Bone marrow (tissue), 2 donors: ENCODE measurements around the gene DNHD1.

Experiments
- DNase-seq, 2 donors: peaks; one replicate each; lab custom pipeline; 2025; lab: John Stamatoyannopoulos, UW

The DNHD1 gene

DNA sequence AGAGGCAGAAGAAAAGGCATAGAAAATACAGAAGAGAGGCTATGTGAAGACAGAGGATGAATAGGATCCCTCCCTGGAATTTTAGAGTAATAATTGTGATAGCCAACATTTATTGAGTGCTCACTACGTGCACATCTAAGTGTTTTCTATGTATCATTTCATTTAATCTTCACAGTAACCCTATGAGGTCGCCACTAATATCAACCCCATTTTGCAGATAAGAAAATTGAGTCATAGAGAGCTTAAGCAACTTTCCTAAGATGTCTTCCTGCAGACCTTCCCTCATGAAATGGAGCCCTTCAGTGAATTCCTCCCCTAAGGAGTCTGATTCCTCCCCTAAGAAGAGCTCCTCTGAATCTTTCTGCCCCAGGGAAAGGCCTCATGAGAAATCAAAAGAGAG is 68.2 kb downstream of the DNHD1 start:
- DNase-seq, result no peak

DNA sequence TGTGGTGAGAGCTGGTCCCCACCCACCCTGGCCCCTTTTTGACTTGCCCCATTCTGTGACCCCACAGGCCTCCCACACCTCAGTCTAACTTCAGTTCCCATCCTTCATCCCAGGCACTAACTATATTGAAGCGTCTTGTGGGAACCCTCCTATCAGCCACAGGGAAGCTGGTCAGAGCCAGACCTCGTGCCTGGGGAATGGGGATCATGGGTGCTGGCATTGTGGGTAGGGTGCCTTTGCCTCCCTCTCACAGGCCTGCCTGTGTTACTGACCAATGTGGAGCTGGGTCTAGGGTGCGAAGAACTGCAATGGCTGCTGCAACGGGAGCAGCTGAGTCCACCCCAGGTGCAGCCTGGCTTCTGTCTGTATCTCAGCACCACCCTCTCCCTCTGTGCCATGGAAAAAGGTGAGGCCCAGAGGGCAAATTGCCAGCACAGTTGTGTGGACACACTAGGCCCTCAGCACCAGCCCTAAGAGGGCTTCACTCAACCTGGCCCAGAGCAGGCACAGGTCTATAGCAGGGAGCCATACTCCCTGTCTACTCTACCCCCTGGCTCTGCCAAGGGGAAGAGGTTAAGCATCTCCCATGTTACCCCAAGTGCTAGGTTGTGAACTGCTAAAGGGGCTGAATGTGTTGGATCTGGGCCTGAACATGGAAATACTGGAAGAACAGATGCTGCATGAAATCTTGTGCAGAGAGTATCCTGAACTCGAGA is 69.1 kb downstream of the DNHD1 start:
- no peak for DNase-seq

DNA sequence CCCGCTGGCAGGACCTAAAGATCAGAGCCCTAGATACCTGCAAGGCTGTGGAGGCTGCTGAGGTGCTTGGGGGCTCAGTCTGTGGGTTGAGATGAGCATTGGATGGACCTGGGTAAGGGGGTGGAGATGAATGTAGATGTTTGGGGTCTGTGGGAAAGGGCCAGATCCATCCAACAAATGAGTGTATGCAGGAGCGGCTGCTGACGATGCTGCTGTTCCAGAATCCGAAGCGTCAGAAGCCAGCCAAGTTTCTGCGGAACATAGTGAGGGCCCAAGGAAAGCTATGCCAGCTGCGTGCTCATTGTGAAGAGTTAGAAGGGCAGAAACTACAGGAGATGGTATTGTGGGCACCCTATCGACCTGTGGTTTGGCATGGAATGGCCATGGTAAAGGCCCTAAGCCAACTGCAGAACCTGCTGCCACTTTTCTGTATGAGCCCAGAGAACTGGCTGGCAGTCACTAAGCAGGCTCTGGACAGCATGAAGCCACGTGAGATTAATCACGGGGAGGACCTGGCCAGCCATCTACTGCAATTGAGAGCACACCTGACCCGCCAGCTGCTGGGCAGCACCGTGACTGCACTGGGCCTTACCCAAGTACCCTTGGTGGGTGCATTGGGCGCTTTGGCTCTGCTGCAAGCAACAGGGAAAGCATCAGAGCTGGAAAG is 69.8 kb downstream of the DNHD1 start:
- no peak for DNase-seq

DNA sequence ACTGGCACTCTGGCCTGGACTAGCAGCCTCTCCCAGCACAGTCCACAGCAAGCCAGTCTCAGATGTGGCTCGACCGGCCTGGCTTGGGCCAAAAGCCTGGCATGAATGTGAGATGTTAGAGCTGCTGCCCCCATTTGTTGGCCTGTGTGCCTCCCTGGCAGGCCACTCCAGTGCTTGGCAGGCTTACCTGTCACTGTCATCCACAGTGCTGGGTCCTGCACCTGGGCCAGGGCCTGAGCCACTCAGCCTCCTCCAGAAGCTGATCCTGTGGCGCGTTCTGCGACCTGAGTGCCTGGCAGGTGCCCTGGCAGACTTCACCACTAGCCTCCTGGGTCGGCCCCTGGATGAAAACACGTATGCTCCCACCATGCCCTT is 70.3 kb downstream of the DNHD1 start:
- DNase-seq, result no peak

DNA sequence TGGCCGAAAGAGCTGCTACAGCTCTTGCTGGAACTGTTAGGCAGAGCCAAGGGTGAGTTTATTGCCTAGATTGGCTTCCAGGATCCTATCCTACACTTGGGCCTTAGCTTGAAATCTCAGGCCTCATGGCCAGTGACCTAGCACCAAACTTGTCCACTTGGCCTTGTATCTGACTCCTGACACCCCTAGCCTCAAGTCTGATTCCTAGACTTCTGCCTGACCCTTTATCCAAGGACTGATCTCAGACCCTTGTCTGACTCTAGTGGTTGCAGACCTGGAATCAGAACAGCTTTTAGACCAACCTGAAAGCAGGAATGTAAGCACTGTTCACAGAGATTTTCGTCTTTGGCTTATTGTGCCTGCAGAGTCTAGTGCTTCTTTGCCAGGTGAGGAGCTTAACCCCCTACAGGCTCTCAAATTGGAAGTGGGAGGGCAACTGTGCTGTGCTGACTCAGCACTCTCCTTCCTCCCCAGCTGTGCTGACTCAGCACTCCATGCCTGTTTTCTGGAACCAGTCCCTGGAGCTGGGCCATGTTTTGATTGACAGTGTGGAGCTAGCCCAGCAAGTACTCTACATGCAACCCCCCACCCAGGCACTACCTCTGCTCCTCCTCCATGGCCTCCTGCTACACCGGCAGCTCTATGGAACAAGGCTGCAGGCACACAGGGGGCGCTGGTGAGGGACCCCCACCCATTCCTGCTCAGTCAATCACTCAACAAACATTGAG is 71.3 kb downstream of the DNHD1 start:
- DNase-seq, result no peak

DNA sequence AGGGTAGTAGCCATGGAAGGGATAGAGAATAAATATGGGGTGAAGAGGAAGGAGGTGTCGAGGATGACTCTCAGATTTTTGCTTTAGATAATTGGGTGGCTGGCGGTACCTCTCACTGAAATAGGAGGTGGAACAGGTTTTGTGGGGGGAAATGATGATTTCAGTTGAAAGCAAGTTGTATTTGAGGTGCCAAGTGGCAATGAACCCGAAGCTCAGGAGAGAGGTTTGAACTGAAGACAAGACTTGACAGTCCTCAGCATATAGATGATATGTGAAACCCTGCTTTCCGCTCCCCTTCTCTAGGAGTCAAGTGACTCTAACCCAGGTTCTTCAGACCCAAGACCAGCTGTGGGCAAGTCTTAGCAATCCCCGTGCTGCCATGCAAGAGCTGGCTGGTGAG is 72.6 kb downstream of the DNHD1 start:
- no peak for DNase-seq

DNA sequence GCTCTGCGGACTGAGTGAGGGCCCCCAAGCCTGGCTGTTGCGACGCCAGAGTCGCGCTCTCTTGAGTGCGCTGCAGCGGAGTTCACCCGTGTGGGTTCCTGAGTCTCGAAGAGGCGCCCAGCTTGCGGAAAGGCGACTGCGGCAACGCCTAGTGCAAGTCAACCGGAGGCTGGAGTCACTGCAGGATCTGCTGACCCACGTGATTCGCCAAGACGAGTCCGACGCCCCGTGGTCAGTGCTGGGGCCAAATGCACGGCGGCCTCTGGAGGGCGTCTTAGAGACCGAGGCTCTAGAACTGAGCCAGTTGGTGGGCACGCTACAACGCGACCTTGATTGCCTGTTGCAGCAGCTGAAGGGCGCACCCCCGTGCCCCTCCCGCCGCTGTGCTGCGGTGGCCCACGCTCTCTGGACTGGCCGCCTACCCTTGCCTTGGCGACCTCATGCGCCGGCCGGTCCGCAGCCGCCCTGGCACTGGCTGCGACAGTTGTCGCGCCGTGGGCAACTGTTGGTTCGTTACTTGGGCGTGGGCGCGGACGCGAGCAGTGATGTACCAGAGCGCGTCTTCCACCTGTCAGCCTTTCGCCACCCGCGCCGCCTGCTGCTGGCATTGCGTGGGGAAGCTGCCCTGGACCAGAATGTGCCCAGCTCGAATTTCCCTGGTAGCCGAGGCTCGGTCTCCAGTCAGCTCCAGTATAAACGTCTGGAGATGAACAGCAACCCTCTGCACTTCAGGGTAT is 73.8 kb downstream of the DNHD1 start:
- no peak for DNase-seq

DNA sequence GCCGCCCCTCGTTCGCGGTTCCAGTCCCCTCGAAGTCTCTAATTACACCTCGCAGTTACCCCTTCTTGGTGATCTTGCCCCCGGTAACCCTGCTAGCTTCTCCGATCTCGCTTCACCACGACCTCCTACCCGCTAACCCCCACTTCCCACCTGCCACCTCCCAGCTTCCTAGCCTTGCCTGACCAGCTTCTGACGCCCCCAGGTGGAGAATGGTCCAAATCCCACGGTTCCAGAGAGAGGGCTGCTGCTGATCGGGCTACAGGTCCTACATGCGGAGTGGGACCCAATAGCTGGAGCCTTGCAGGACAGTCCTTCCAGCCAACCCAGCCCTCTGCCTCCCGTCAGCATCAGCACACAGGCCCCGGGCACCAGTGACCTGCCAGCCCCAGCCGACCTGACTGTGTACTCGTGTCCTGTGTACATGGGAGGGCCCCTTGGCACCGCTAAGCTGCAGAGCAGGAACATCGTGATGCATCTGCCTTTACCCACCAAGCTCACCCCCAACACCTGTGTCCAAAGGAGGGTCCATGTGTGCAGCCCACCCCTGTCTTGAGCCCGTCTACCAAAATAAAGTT is 74.4 kb downstream of the DNHD1 start:
- no peak for DNase-seq

DNA sequence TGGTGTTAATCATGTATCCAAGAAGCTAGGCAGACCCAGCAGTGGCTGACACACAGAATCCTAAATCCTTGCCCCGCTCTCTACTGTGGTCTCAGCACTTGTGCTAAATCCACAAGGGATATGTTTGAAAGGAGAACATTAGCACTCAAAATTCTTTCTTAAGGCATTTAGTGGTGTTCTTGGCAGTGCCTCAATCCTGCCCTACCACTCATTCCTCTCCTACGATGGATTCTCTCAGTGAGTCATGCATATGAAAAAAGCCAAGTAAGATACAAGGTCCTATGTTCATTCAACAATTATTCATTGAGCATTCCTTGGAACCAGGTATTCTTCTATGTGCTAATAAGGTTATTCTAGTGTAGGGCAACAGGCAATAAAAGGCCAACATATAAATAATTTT is 75.1 kb downstream of the DNHD1 start:
- no peak for DNase-seq

DNA sequence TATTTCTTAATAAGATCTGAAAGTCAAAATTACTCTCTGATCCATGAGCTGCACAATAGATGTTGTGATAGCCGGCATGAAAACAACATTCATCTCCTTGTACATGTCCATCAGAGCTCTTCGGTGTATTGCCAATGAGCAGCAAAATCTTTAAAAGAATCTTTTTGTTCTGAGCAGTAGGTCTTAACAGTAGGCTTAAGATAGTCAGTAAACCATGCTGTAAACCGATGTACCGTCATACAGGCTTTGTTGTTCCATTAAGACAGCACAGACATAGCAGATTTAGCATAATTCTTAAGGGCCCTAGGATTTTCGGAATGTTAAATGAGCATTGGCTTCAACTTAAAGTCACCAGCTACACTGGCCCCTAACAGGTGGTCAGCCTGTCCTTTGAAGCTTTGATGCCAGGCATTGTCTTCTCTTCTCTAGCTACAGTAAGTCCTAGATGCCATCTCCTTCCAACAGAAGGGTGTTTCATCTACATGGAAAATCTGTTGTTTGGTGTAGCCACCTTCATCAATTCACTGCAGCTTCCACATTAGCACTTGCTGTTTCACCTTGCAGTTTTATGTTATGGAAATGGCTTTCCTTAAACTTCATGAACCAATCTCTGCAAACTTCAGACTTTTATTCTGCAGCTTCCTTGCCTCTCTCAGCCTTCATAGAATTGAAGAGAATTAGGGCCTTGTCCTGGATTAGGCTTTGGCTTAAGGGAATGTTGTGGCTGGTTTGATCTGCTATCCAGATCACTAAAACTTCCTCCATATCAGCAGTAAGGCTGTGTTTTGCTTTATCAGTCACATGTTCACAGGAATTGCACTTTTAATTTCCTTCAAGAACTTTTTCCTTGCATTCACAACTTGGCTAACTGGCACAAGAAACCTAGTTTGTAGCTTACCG is 78.0 kb downstream of the DNHD1 start:
- DNase-seq, result no peak

DNA sequence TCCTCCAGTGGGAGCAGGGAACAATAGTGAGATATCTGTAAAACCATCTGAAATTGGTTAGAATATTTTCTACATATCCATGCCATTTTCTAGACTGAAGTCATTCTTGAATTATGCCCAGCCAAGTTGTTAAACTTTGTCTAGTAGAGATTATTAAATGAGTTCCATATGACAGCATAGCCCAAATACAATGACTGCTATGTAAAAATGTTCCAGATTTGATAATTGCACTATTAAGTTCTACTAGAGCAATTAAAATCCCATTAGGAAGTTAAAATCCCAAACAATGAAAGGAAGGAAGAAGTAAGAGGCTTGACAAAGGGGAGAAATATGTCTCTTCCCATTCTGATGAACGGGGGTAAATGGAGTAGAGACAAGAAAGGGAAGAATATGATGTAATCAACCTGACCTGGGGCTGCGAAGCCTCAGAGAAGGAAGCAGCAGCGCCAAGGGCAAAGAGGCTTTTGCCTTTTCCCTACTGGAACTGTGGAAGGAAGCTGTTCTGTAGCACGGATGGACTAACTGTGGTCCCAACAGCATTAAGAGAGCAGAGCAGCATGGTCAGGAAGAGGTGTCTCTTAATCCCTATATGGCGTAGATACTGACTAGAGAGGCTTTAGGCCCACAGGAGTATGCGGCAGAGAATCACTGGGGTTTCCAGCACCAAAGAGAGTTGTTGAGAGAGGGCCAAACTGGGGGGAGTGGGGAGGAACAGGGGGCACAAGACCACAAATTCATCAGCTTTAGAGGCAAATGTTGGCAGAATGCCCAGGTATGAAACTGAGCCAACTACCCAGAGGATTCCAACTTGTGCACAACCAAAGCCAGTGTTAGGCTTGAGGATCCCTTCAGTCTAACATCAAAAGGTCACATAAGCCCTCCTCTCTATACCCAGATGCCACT is 79.6 kb downstream of the DNHD1 start:
- no peak for DNase-seq

DNA sequence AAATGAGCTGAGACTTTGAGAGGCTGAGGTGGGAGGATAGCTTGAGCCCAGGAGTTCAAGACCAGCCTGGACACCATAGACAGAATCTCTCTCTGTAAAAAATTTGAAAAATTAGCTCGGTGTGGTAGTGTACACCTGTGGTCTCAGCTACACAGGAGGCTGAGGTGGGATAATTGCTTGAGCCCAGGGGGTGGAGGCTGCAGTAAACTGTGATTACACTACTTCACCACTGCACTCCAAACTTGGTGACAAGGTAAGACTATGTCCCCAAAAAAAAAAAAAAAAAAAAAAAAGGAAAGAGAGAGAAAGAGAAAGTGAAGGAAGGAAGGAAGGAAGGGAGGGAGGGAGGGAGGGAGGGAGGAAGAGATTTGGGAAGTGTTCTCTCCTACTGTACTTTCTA is 81.1 kb downstream of the DNHD1 start:
- no peak for DNase-seq

DNA sequence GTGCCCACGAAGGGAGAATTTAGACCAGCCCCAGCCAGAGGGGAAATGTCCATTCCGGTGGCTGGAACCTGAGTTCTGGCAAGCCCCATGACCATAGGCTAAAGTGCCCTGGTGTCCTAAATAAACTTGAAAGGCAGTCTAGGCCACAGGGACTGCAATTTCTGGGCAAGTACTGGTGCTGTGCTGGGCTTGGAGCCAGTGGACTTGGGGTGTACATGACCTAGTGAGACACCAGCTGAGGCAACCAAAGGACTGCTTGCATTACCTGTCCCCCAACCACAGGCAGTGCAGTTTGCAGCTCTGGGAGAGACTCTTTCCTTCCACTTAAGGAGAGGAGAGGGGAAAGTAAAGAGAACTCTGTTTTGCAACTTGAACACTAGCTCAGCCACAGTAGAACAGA is 82.6 kb downstream of the DNHD1 start:
- DNase-seq, result no peak

DNA sequence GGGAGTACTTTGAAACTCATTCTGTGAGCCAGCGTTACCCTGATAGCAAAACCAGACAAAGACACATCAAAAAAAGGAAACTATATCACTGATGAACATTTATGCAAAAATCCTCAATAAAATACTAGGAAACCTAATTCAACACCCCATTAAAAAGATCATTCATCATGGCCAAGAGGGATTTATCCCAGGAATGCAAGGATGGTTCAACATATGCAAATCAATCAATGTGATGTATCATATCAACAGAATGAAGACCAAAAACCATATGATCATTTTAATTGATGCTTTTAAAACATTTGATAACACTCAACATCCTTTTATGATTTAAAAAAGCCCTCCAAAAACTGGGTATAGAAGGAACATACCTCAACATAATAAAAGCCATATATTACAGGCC is 86.5 kb downstream of the DNHD1 start:
- DNase-seq, result no peak

DNA sequence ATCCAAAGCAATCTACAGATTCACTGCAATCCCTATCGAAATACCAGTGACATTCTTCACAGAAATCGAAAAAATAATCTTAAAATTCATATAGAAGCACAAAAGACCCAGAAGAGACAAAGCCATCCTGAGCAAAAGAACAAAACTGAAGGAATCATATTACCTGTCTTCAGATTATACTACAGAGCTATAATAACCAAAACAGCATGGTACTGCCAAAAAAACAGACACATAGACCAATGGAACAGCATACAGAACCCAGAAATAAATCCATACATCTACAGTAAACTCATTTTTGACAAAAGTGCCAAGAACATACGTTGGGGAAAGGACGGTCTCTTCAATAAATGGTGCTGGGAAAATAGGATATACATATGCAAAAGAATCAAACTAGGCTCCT is 87.4 kb downstream of the DNHD1 start:
- DNase-seq, result no peak

DNA sequence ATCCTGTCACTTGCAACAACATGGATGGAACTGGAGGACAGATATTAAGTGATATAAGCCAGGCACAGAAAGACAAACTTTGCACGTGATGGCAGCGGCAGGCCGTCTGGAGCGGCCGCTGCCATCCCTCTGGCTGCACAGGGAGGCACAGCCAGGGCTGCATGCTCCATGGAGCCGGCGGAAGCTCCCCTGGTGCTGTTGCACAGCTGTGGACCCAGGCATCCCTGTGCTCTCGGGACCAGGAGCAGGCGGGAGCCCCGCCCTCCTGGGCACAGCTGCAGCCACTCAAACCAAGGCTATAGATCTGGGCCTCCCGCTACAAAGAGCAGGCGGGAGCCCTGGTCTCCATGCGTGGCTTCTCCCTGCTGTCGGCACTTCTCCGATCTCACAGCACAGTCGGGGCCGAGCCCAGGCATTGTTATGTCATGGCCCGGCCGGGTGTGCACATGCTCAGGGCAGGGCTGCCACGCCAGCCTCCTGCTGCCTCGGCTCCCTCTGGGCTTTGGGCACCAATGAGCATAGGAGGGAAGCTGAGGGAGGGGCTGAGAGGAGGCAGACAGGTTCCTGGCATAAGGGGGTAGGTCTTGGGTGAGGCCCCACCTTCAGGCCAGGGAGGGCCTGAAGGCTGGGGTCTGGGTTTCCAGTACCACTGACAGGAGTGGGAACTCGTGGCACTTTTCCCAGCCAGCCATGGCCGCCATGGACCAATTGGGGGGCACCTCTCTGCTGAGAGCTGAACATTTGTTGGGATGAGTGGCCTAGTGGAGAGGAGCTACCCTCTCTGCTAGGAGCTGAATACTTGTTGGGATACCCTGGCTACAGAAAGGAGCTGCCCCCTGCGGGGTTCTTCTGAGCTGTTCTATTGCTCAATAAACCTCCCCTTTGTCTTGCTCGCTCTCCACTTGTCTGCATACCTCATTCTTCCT is 89.6 kb downstream of the DNHD1 start:
- no peak for DNase-seq

DNA sequence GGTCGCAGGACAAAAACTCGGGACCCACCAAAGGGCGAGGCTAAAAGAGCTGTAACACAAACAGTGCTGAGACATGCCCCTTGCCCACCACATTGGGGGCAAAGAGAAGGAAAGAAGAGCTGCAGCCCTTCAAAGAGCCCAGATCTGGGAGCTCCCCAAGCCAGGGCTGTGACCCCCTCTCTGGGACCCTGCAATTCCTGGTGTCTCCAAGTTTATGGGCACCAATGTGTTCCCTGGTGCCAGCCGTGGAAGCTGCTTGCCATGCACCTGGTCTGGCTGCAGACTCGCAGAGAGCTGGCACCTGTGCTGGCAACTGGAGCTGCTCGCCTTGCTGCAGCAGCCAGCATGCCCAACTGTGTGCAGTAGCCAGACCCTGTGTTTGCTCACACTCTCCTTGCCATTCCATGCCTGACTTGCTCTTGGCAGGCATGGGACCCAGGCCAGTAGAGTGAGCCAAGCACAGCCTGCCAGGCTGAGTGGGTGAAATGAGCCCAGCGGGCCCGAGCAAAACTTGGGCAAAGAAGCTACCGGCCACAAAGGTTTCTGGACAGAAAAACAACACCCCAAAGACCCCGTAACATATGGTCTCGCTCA is 90.4 kb downstream of the DNHD1 start:
- DNase-seq, result no peak

DNA sequence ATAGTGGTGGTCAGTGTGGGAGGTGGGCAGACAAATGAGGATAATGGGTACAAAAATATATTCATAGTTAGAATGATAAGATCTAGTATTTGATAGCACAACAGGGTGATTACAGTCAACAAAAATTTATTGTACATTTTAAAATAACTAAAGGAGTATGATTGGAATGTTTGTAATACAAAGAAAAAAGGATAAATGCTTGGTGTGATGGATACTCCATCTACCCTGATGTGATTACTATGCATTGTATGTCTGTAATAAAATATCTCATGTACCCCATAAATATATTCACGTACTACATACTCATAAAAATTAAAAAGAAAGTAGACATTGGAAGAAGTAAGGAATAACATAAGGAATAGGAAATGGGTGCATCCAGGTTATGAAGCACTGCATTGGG is 90.9 kb downstream of the DNHD1 start:
- no peak for DNase-seq
